Sigmoid colon (tissue), 4 donors: ENCODE data around the gene RINT1.

Experiments
- EP300 ChIP-seq, 4 donors: sonication (generic); formaldehyde crosslinking; IDR thresholded peaks; one replicate each; pipeline ENCODE4 v1.6.1; 2017; ENCODE audit warnings: antibody characterized with exemption in 4 of 4
- POLR2AphosphoS5 ChIP-seq, 4 donors: sonication (generic); formaldehyde crosslinking; IDR thresholded peaks; one replicate each; pipeline ENCODE4 v1.6.1; 2017; ENCODE audit warnings: antibody characterized with exemption in 4 of 4
- TF ChIP-seq, protein P1 (sequence below), 4 experiments: fragments of 450-650 bp in 3 of 4; fragments of 200-600 bp in 1 of 4; IDR thresholded peaks; one replicate each; pipeline ENCODE4 v1.5.1; 2016 to 2019; ENCODE audit warnings: antibody characterized with exemption in 4 of 4, mild to moderate bottlenecking in 3 of 4, moderate library complexity in 2 of 4

DNA sequence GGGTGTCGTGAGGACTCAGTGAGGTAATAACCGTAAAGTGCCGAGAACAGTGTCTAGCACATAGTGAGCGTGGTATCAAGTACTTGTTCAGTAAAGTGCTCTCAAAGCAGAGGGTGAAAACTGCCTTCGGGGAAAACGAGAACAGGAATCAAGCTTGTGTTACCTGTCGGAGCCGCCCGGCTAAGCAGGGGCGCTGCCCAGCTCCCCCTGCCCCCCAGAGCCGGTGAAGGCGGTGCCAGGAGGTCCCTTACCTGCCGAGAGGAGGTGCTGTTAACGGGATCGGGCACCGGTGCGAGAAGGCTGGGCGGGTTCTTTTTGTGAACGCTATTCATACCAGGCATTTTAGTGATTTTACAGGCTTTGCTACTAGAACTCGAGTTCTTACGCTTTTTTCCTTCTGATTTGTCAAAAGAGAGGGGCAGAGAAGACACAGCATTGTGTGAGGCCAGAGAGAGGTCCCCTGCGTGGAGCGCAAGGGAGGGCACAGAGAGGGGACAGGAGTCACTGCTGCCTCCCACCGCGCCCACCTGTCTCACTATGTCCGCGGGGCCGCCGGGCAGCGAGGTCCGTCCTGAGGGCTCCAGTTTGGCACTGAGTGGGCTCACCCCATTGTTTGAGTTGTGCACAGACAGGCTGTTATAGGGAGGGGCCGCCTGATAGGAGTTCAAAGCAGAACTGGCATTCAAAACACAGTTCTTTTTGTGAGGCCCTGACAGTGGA is 81.8 kb downstream of the RINT1 start:
- TF ChIP-seq POLR2AphosphoS5 (IDR thresholded peaks at IDR 0.05), result no peak
- TF ChIP-seq, protein P1, sequence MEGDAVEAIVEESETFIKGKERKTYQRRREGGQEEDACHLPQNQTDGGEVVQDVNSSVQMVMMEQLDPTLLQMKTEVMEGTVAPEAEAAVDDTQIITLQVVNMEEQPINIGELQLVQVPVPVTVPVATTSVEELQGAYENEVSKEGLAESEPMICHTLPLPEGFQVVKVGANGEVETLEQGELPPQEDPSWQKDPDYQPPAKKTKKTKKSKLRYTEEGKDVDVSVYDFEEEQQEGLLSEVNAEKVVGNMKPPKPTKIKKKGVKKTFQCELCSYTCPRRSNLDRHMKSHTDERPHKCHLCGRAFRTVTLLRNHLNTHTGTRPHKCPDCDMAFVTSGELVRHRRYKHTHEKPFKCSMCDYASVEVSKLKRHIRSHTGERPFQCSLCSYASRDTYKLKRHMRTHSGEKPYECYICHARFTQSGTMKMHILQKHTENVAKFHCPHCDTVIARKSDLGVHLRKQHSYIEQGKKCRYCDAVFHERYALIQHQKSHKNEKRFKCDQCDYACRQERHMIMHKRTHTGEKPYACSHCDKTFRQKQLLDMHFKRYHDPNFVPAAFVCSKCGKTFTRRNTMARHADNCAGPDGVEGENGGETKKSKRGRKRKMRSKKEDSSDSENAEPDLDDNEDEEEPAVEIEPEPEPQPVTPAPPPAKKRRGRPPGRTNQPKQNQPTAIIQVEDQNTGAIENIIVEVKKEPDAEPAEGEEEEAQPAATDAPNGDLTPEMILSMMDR (IDR thresholded peaks at IDR 0.05), result no peak
- TF ChIP-seq EP300 (IDR thresholded peaks at IDR 0.05), result no peak
